Ovary (tissue), 9 donors: Measurements from ENCODE around the gene IGFBP7. TPM values are rescaled to one million over a fixed set of nuclear protein-coding genes. Genes with fewer than 3 reads are reported as not detected.
"Not testable (repeated sequence)": the region's sequence is repeated elsewhere in the genome, so short reads cannot be mapped to it uniquely, and the experiment has no call there.

ENCODE experiments used
- DNase-seq, 5 donors: peaks; one replicate each; pipeline ENCODE4 v3.0.0-alpha.2; 2019 to 2020
- H3K27ac ChIP-seq, 2 donors: fragments of 200-600 bp; one replicate each; pipeline versions ENCODE4 v1.5.1 to v1.8.0; 2019 to 2022
- H3K27me3 ChIP-seq: fragments of 200-600 bp; one replicate; pipeline ENCODE4 v1.8.0; 2022
- H3K36me3 ChIP-seq: fragments of 200-600 bp; sonication (generic); one replicate; pipeline ENCODE4 v1.5.1; 2019
- H3K4me1 ChIP-seq: one replicate; pipeline ENCODE4 v1.8.1; 2013; ENCODE audit warnings: mild to moderate bottlenecking, moderate library complexity; ENCODE audit not compliant: insufficient read depth
- H3K4me3 ChIP-seq: fragments of 200-600 bp; sonication (generic); one replicate; pipeline ENCODE4 v1.5.1; 2017
- H3K9me3 ChIP-seq, 2 donors: fragments of 200-600 bp in 1 of 2; sonication (generic) in 1 of 2; one replicate each; pipeline versions ENCODE4 v1.5.1 to v1.8.1; 2013 to 2019; ENCODE audit warnings: mild to moderate bottlenecking in 1 of 2, moderate library complexity in 1 of 2
- EP300 ChIP-seq: sonication (generic); formaldehyde crosslinking; IDR thresholded peaks from one replicate; pipeline ENCODE4 v1.6.1; 2017; ENCODE audit warnings: antibody characterized with exemption
- POLR2A ChIP-seq: fragments of 450-650 bp; IDR thresholded peaks from one replicate; pipeline ENCODE4 v1.6.1; 2017; ENCODE audit warnings: antibody characterized with exemption, mild to moderate bottlenecking, moderate library complexity
- WGBS, 3 donors: extraction: QIAGEN DNeasy Blood & Tissue Kit in 1 of 3; methylation state at CpG; one replicate each; pipeline versions ENCODE4 v1.1.5 to v1.1.7; 2013 to 2017; 5-methylcytosine and 5-hydroxymethylcytosine counted together
- intact Hi-C, 4 donors: fragments of 100-400 bp; cut with DNase I; formaldehyde crosslinking; loops; one replicate each; pipeline versions ENCODE4 v1.11.0 to v1.15.1; 2022 to 2023
- polyA plus RNA-seq, 2 donors: library from polyadenylated mRNA; stranded (reverse); fragments of 200-250 nt in 1 of 2; fragments of 350-450 nt in 1 of 2; fragmentation: Illumina TruSeq in 1 of 2; extraction: RNeasy Lipid Tissue Mini Kit (QIAGEN cat#74804) in 1 of 2; gene quantifications; one replicate each; pipeline ENCODE4 v1.2.3, GENCODE V29; 2013 to 2014
- total RNA-seq, 7 donors: library from RNA; depleted of rRNA in 2 of 7; stranded (reverse); fragments of >200 nt in 2 of 7; fragmentation: NEBNext Ultra II Directional in 3 of 7; extraction: Animal tissue kit (Norgen Biotek cat#: 25700) in 3 of 7; gene quantifications; one replicate each; pipeline versions ENCODE4 v1.1.0 to v1.2.4, GENCODE V29; 2016 to 2023
- TF ChIP-seq, protein P1 (sequence below), 3 donors: fragments of 450-650 bp in 2 of 3; fragments of 200-600 bp in 1 of 3; IDR thresholded peaks; one replicate each; pipeline versions ENCODE4 v1.5.1 to v1.8.0; 2016 to 2022; ENCODE audit warnings: antibody characterized with exemption in 3 of 3, mild to moderate bottlenecking in 1 of 3
- donor health status: DM: no; HTN: no; CAD: no; lungs with moderate emphysema.
- donor health status: DM: no; HTN: no; CAD: no.
- donor health status: Bipolar disorder and iron deficiency.
- donor health status: DM: yes; HTN: yes; CAD: no.
- donor health status: DM: no; HTN: no; CAD: no.
- donor health status: DM: yes; HTN: yes; CAD: no.

The IGFBP7 gene
- total and polyA plus RNA-seq, 9 donors: 96.8 to 4,468 (median 359) TPM

DNA sequence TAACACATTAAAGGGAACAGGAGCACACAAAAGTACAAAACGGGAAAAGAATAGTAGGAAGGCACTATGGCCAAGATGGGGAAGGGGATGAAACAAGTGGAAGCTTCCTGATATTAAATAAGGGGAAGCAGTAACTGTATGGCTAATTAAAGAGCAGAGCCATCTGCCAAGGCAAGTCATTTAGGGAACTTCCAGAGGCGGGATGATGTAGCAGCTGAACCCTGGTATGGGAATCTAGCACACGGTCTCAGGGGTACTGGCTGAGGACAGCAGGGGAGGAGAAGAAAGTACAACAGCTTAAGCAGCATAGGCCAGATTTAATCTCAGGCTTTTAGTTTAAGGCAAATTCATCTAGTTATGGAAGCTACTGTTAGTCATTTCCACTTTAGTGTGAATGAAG is 59.1 kb downstream of the IGFBP7 start:
- H3K27ac ChIP-seq: no peak overlapping the region
- intact Hi-C loops: no loop called here
- 73 to 87% (median 84%) methylated on average over 3 of the region's 3 CpGs for WGBS, 3 donors

DNA sequence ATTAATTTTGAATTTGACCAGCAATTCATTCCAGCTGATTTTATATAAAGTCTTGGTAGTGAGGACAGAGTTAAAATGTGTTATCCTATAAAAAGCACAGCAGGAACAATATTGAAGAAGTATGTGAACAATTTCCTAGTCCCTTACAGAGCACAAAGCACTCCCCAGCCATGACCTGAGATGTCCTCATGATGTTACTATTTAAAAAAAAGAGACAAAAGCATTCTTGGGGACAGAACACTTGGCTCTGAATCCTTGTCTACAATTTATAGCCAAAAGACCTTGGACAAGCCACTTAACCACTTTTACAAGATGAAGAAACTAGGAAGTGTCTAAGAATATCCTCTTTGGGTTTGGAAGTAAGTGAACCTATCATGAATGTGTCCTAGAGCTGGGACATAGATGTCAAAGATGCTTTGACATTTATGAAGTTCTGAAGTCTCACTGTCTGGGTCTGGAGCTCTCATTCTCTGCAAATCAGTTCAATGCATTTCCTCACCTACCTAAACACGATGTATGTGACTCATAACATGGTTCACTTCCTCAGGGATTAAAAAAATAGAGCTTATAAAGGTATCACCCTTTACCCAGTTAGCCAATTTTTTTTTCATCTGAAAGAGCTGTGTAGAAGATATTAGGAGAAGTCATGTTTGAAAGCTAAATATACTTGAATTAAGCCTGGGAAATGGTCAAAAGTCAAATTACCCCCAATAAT is 61.4 kb downstream of the IGFBP7 start:
- Histone ChIP-seq H3K4me1 (peaks cover 11% of the 10 kb centered on the region), H3K9me3 (no peaks in the 10 kb centered on the region), H3K27me3 (no peaks in the 10 kb centered on the region), H3K4me3 (no peak overlapping the region), H3K36me3 (no peaks in the 10 kb centered on the region), H3K27ac (no peak overlapping the region)
- DNase-seq: no peak
- TF ChIP-seq EP300: no peak
- 0 to 87% (median 40%) methylated on average over 1 of the region's 1 CpG for WGBS, 3 donors
- intact Hi-C loops: loop anchor here in 2 of 4 donors (10.0 kb wide), 2 partner anchors 66 to 116 kb away; partner anchors contain the start of gene IGFBP7 (in 2 of the 2)

More for the DNA sequence above, 59.1 kb downstream of the IGFBP7 start:
- H3K27me3 ChIP-seq: no peaks in the 10 kb centered on the region
- H3K36me3 ChIP-seq: no peaks in the 10 kb centered on the region
- no peak overlapping the region for H3K4me3 ChIP-seq
- H3K4me1 ChIP-seq: peaks cover 3% of the 10 kb centered on the region
- H3K9me3 ChIP-seq: no peaks in the 10 kb centered on the region
- no peak for TF ChIP-seq POLR2A
- TF ChIP-seq, protein P1, sequence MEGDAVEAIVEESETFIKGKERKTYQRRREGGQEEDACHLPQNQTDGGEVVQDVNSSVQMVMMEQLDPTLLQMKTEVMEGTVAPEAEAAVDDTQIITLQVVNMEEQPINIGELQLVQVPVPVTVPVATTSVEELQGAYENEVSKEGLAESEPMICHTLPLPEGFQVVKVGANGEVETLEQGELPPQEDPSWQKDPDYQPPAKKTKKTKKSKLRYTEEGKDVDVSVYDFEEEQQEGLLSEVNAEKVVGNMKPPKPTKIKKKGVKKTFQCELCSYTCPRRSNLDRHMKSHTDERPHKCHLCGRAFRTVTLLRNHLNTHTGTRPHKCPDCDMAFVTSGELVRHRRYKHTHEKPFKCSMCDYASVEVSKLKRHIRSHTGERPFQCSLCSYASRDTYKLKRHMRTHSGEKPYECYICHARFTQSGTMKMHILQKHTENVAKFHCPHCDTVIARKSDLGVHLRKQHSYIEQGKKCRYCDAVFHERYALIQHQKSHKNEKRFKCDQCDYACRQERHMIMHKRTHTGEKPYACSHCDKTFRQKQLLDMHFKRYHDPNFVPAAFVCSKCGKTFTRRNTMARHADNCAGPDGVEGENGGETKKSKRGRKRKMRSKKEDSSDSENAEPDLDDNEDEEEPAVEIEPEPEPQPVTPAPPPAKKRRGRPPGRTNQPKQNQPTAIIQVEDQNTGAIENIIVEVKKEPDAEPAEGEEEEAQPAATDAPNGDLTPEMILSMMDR (IDR thresholded peaks at IDR 0.05): no peak
- no peak for TF ChIP-seq EP300
- DNase-seq: no peak

DNA sequence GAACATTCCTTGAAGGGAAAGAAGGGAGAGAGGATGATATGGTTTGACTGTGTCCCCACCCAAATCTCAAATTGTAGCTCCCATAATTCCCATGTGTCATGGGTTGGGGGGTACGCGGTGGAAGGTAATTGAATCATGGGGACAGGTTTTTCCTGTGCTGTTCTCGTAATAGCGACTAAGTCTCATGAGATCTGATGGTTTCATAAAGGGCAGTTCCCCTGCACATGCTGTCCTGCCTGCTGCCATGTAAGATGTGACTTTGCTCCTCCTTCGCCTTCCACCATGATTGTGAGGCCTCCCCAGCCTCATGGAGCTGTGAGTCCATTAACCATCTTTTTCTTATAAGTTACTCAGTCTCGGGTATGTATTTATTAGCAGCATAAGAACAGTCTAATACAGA is 63.1 kb downstream of the IGFBP7 start:
- H3K36me3 ChIP-seq, H3K27me3 ChIP-seq, H3K4me3 ChIP-seq, DNase-seq, H3K9me3 ChIP-seq, H3K27ac ChIP-seq: not testable (repeated sequence)
- WGBS, 3 donors: 96 to 99% (median 97%) methylated on average over 6 of the region's 6 CpGs
- H3K4me1 ChIP-seq: peaks cover 21% of the 10 kb centered on the region
- intact Hi-C loops: loop anchor here in 2 of 4 donors (10.0 kb wide), 2 partner anchors 68 to 118 kb away; partner anchors contain the start of gene IGFBP7 (in 2 of the 2)

DNA sequence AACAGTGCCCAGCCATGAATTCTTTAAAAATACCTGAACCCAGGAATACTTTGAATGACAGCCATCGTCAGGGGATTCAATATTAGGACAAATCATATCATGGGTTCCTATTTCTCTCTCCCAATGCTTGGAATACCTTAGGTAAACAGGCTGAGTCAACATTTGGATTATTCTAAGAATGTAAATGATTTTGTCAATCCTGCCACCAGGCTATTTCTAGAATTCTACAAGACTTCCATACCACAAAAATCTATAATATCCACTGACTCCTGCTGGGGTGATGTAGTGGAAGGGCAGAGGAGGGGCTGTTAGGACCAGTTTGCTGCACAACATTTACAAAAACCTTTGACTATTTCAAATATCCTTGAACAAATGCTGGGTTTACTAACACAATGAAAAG is 65.2 kb downstream of the IGFBP7 start:
- no peak for DNase-seq
- peaks cover 26% of the 10 kb centered on the region for H3K4me1 ChIP-seq
- TF ChIP-seq, protein P1 (IDR thresholded peaks at IDR 0.05): no peak
- no peak for TF ChIP-seq POLR2A
- no peak for TF ChIP-seq EP300
- H3K9me3 ChIP-seq: no peaks in the 10 kb centered on the region
- H3K27me3 ChIP-seq: no peaks in the 10 kb centered on the region
- no peak overlapping the region for H3K27ac ChIP-seq
- no peak overlapping the region for H3K4me3 ChIP-seq
- intact Hi-C loops: loop anchor here (5.0 to 10.0 kb wide), 3 partner anchors 67 to 120 kb away; partner anchors contain the start of gene IGFBP7 (in 4 of the 4)
- H3K36me3 ChIP-seq: no peaks in the 10 kb centered on the region
- 75 to 85% (median 82%) methylated on average over 1 of the region's 1 CpG for WGBS, 3 donors

DNA sequence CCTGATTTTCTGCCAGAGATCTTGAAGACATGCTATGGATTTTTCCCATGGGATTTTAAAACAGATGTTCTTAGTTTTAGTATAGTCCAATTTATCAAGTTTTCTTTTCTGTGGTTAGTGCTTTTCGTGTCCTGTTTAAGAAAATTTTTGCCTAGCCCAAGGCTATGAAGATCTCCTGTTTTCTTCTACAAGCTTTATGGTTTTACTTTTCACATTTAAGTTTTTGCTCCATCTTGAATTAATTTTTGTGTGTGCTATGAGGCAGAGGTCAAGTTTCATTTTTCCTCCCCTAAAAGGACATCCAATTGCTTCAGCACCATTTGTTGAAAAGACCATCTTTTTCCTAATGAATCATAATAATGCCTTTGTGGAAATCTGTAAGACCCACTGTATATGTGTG is 65.9 kb downstream of the IGFBP7 start:
- TF ChIP-seq POLR2A (no peak), EP300 (no peak)
- TF ChIP-seq, protein P1 (IDR thresholded peaks at IDR 0.05): no peak
- no peak for DNase-seq
- 3 to 10% (median 7%) methylated on average over 1 of the region's 1 CpG for WGBS, 3 donors
- Histone ChIP-seq H3K36me3 (no peaks in the 10 kb centered on the region), H3K4me1 (peaks cover 27% of the 10 kb centered on the region), H3K27ac (peak overlapping the region in 1 of 2 donors; percentile 40), H3K9me3 (no peaks in the 10 kb centered on the region), H3K27me3 (no peaks in the 10 kb centered on the region), H3K4me3 (no peak overlapping the region)
- intact Hi-C loops: loop anchor here (5.0 to 10.0 kb wide), 3 partner anchors 68 to 121 kb away; partner anchors contain the start of gene IGFBP7 (in 4 of the 4)
